GM19193 (cell line): Measurements from ENCODE around the gene GLI3.

Experiments used
- POLR2A ChIP-seq: IDR thresholded peaks from 4 replicates; pipeline ENCODE4 v1.6.1; 2011; ENCODE audit not compliant: insufficient read depth, insufficient read length; ENCODE audit errors: extremely low read depth

GLI3 gene

GRCh38 chr7:42083284-42083683 is 153.7 kb downstream of the GLI3 start:
- TF ChIP-seq POLR2A: no peak

GRCh38 chr7:42082144-42082543 is 154.9 kb downstream of the GLI3 start:
- no peak for TF ChIP-seq POLR2A

GRCh38 chr7:42081671-42082070 is 155.3 kb downstream of the GLI3 start:
- no peak for TF ChIP-seq POLR2A

- no peak for TF ChIP-seq POLR2A
These were observed 156.0 kb downstream of the GLI3 start for GRCh38 chr7:42080841-42081586.

GRCh38 chr7:42077271-42078135 is 159.5 kb downstream of the GLI3 start:
- TF ChIP-seq POLR2A: no peak

- TF ChIP-seq POLR2A: no peak
These were observed 160.1 kb downstream of the GLI3 start for GRCh38 chr7:42076870-42077269.

- no peak for TF ChIP-seq POLR2A
These were observed 161.6 kb downstream of the GLI3 start for GRCh38 chr7:42075418-42075817.

GRCh38 chr7:42074076-42074475 is 162.9 kb downstream of the GLI3 start:
- TF ChIP-seq POLR2A: no peak

- no peak for TF ChIP-seq POLR2A
These were observed 165.4 kb downstream of the GLI3 start for GRCh38 chr7:42071372-42072261.

- TF ChIP-seq POLR2A: no peak
These were observed 166.9 kb downstream of the GLI3 start for GRCh38 chr7:42070068-42070467.

- TF ChIP-seq POLR2A: no peak
These were observed 167.4 kb downstream of the GLI3 start for GRCh38 chr7:42069590-42069989.

GRCh38 chr7:42068554-42069280 is 168.3 kb downstream of the GLI3 start:
- no peak for TF ChIP-seq POLR2A

- no peak for TF ChIP-seq POLR2A
These were observed 171.1 kb downstream of the GLI3 start for GRCh38 chr7:42065942-42066341.

- TF ChIP-seq POLR2A: no peak
These were observed 172.0 kb downstream of the GLI3 start for GRCh38 chr7:42065015-42065414.
